Globus pallidus (tissue), 1 donor: Measurements from ENCODE around the gene PRR11.
"Not testable (repeated sequence)": the region's sequence is repeated elsewhere in the genome, so short reads cannot be mapped to it uniquely, and the experiment has no call there.

Experiments
- DNase-seq: peaks from one replicate; pipeline ENCODE4 v3.0.0-alpha.2; 2015; ENCODE audit warnings: low spot score

PRR11 gene

DNA sequence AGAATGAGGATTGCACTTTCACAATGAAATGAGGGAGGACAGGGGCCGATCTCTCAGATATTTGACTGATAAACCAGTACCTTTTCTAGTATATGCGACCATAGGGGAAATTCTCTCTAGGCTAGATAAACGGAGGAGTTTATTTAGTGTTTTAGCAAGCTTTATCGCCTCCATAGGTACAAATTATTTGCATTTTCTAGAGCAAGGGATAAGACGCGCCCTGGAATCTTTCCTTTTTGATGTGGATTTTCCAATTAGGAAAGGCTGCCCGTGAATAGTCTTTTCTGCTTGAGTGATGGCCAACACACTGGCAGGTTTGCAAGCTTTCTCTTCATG is 64.4 kb downstream of the PRR11 start:
- no peak for DNase-seq

DNA sequence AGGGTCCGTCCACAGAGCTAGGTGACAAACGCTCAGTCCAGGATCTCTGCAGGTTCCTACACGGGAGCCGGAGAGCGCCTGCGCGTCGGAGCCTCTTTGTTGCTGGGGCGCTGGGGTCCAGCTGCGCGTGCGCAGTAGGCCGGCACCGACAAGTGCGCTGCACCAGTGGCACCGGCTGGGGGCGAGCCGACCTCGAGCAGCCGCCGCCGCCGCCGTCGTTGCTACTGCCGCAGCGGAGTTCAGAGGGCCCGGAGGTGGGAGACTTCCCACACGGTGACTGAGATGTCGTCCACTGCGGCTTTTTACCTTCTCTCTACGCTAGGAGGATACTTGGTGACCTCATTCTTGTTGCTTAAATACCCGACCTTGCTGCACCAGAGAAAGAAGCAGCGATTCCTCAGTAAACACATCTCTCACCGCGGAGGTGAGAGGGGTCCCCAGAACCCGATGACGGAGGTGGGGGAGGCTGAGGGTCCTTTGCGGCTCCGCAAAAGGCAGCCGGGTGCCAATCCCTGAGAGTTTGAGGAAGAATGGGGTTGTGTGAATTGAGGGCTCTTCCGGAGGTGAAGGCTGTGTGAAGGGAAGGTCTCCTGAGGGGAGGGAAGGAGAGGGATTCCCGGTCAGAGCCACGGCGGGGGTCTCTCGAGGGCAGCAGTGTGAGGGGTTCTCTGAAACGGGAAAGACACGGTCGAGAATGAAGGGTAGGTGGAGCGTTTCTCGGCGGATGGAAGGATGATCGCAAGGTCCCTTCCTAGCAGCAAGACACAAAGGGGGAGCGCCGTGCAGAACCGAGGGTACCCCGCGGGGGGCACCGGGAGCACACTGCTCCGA is 65.0 kb downstream of the PRR11 start, which contains the start of gene GDPD1:
TSS of gene GDPD1 (plus strand) at position 184 of the 831 bp plus-strand sequence. CDS start at position 283, 99 bp downstream.
- peak; percentile 95 for DNase-seq

DNA sequence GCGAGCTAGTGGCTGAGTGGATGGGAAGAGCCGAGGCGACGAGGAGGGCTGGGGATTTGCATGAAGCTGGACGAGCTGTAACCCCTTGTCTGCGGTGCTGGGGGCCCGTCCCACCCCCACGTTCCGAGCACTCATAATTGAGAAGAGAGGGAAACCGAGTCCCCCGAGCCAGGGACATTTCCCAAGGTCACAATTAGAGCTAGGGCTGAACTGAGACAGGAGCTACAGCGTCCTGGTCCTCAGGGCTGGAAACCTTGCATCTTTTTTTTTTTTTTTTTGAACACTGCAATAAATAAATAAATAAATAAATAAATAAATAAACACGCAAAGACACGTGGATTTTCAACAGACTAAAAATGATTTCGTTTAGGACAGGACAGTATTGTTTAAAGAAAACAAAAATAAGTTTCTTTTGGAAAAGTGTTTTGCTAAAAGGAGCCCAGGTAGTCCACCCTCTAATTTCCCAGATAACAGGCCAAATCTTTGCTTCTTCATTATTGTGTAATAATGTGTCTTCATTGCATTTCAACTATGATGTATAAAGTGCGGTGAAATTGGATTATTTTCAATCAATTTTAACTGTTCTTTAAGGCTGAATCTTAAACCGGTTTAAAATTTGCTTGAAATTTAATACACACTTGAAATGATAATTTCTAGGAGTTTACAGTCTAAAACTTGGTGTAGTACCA is 65.8 kb downstream of the PRR11 start:
- peak; percentile 58 for DNase-seq

DNA sequence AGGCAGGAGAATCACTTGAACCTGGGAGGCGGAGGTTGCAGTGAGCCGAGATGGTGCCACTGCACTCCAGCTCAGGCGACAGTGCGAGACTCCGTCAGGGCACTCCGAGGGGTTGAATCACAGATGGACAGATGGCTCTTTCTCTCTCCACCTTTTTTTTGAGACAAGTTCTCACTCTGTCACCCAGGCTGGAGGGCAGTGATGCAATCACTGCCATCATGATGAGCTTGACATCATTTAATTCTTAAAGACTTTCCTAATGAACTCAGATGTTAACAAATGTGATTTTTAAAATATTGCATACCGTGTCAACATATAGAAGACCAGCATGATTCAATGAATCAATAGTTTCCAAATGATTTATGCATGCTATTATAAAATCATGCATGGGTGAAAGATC is 68.3 kb downstream of the PRR11 start:
- no peak for DNase-seq

DNA sequence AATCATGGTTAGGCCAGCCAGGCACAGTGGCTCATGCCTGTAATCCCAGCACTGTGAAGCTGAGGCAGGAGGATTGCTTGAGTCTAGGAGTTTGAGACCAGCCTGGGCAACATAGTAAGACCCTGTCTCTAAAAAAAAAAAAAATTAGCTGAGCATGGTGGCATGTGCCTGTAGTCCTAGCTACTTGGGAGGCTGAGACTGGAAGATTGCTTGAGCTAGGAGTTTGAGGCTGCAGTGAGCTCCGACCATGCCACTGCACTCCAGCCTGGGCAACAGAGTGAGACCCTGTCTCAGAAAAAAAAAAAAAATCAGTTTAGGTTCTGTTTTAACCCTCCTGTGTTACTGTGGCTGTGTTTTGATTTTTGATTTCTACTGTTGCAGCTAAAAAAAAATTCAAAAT is 73.0 kb downstream of the PRR11 start:
- not testable (repeated sequence) for DNase-seq

DNA sequence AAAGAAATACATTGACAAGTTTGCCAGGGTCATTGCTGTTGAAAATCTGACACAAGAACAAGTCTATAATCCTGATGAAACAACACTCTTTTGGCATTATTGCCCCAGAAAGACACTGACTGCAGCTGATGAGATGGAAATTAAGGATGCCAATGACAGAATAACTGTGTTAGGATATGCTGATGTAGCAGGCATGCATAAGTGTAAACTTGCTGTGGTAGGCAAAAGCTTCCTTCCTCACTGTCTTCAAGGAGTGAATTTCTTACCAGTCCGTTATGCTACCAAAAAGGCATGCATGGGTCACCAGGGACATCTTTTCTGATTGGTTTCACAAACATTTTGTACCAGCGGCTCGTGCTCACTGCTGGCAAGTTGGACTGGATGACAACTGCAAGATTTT is 75.2 kb downstream of the PRR11 start:
- DNase-seq = no peak

DNA sequence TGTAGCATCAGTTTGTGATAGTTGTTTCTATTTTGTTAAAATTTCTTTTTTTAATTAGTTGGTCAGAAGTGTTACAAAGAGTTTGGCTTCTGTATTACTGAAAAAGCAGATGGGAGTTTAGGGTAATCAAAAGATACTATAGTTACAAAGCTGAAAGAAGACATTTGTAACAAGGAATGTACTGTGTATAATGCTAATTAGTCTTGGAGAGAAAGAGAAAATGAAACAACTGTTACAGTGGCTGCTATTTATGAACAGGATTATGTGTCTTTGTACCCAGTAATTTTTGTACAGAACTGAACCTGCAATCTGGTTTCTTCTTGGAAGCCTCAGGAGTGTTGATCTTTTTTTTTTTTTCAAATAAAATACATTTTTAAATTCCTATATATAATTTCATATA is 79.1 kb downstream of the PRR11 start:
- peak; percentile 75 for DNase-seq

DNA sequence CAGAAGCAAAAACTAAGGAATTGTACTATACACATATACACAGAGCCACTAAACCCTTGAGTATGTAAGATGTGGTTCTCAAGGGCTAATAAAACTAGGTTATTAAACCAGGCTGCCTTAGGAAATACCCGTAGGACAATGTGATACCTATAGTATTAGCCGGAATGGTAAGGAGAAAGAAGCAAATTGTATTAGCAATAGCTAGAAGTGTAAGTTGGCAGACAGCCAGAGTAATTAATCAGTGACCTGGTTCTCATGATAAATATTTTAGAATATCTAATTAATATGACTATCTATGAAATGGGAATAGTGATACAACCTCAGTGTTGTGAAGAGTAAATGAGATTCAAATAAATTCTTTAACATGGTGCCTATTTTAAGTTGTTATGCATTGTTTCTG is 83.4 kb downstream of the PRR11 start:
- no peak for DNase-seq

DNA sequence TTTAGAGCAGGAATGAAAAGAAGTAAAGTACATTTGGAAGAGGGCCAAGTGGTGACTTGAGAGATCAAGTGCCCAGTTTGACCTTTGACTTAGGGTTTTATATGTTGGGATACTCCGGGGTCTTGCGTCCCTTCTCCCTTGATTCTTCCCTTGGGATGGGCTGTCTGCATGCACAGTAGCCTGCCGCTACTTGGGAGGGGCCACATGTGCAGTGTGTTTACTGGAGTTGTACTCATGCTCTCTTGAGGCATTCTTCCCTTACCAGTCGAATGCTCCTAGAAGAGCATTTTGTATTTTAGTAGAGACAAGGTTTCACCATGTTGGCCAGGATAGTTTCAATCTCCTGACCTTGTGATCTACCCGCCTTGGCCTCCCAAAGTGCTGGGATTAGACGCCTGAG is 88.5 kb downstream of the PRR11 start:
- no peak for DNase-seq
